HepG2 (cell line): Measurements from ENCODE around the gene COL5A1.

ENCODE experiments used
- ATF1 ChIP-seq: IDR thresholded peaks from 2 replicates; pipeline ENCODE4 v1.6.1; 2016; ENCODE audit warnings: mild to moderate bottlenecking, control low read depth
- BHLHE40 ChIP-seq: IDR thresholded peaks from 2 replicates; pipeline ENCODE4 v1.6.1; 2011; ENCODE audit warnings: low read length, improper control_type of control experiment
- CHD2 ChIP-seq: IDR thresholded peaks from 2 replicates; pipeline ENCODE4 v1.6.1; 2011; ENCODE audit warnings: low read depth, low read length, improper control_type of control experiment
- ERF ChIP-seq: IDR thresholded peaks from 2 replicates; pipeline ENCODE4 v1.6.1; 2018; ENCODE audit warnings: missing biosample characterization, missing genetic modification reagents
- EZH2 ChIP-seq: conservative IDR thresholded peaks from 2 replicates; pipeline ENCODE4 v1.6.1; 2012; ENCODE audit warnings: mild to moderate bottlenecking, low read depth, low read length, moderate library complexity
- MYNN ChIP-seq: sonication (generic); formaldehyde crosslinking; IDR thresholded peaks from 2 replicates; pipeline ENCODE4 v1.4.0; 2020; ENCODE audit warnings: mild to moderate bottlenecking, low read depth, missing genetic modification reagents
- POLR2A ChIP-seq, 2 experiments: IDR thresholded peaks; 2 replicates each; pipeline ENCODE4 v1.6.1; 2011; ENCODE audit warnings: low read depth in 2 of 2, low read length in 2 of 2, mild to moderate bottlenecking in 1 of 2, moderate library complexity in 1 of 2; ENCODE audit not compliant: insufficient read depth in 1 of 2
- POLR2AphosphoS5 ChIP-seq: IDR thresholded peaks from 2 replicates; pipeline ENCODE4 v1.6.1; 2012; ENCODE audit warnings: low read depth, low read length
- RNF2 ChIP-seq: fragments of 450-650 bp; conservative IDR thresholded peaks from 2 replicates; pipeline ENCODE4 v1.6.1; 2016; ENCODE audit warnings: low read depth
- SMC3 ChIP-seq: IDR thresholded peaks from 2 replicates; pipeline ENCODE4 v1.6.1; 2011; ENCODE audit warnings: low read length, improper control_type of control experiment
- ZNF878 ChIP-seq: sonication (generic); formaldehyde crosslinking; IDR thresholded peaks from 2 replicates; pipeline ENCODE4 v1.8.1; 2023; ENCODE audit warnings: mild to moderate bottlenecking, missing genetic modification reagents, moderate library complexity
- TF ChIP-seq, protein P1 (sequence below): sonication (generic); formaldehyde crosslinking; IDR thresholded peaks from 2 replicates; pipeline ENCODE4 v1.5.0; 2020; ENCODE audit warnings: mild to moderate bottlenecking, missing genetic modification reagents, moderate library complexity
- TF ChIP-seq, protein P2 (sequence below), 2 experiments: sonication (generic) in 1 of 2; formaldehyde crosslinking in 1 of 2; IDR thresholded peaks; 2 replicates each; pipeline versions ENCODE4 v1.6.1 to v1.9.0; 2014 to 2022; ENCODE audit warnings: antibody characterized with exemption in 1 of 2, borderline replicate concordance in 1 of 2, inconsistent platforms in 1 of 2, low read depth in 1 of 2, missing genetic modification reagents in 1 of 2

- TF ChIP-seq, protein P1, sequence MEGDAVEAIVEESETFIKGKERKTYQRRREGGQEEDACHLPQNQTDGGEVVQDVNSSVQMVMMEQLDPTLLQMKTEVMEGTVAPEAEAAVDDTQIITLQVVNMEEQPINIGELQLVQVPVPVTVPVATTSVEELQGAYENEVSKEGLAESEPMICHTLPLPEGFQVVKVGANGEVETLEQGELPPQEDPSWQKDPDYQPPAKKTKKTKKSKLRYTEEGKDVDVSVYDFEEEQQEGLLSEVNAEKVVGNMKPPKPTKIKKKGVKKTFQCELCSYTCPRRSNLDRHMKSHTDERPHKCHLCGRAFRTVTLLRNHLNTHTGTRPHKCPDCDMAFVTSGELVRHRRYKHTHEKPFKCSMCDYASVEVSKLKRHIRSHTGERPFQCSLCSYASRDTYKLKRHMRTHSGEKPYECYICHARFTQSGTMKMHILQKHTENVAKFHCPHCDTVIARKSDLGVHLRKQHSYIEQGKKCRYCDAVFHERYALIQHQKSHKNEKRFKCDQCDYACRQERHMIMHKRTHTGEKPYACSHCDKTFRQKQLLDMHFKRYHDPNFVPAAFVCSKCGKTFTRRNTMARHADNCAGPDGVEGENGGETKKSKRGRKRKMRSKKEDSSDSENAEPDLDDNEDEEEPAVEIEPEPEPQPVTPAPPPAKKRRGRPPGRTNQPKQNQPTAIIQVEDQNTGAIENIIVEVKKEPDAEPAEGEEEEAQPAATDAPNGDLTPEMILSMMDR, result no peak
- TF ChIP-seq RNF2, result no peak
- TF ChIP-seq MYNN (CRISPR knock-in tag), result no peak
- no peak for TF ChIP-seq POLR2A (IDR thresholded peaks at IDR 0.05; ENCODE audit: insufficient read depth in 1 of 2, low read depth in 2 of 2, low read length in 2 of 2)
- no peak for TF ChIP-seq EZH2
- no peak for TF ChIP-seq ATF1
- no peak for TF ChIP-seq BHLHE40
- TF ChIP-seq, protein P2, sequence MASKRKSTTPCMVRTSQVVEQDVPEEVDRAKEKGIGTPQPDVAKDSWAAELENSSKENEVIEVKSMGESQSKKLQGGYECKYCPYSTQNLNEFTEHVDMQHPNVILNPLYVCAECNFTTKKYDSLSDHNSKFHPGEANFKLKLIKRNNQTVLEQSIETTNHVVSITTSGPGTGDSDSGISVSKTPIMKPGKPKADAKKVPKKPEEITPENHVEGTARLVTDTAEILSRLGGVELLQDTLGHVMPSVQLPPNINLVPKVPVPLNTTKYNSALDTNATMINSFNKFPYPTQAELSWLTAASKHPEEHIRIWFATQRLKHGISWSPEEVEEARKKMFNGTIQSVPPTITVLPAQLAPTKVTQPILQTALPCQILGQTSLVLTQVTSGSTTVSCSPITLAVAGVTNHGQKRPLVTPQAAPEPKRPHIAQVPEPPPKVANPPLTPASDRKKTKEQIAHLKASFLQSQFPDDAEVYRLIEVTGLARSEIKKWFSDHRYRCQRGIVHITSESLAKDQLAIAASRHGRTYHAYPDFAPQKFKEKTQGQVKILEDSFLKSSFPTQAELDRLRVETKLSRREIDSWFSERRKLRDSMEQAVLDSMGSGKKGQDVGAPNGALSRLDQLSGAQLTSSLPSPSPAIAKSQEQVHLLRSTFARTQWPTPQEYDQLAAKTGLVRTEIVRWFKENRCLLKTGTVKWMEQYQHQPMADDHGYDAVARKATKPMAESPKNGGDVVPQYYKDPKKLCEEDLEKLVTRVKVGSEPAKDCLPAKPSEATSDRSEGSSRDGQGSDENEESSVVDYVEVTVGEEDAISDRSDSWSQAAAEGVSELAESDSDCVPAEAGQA (IDR thresholded peaks at IDR 0.05; ENCODE audit: low read depth), result no peak
- TF ChIP-seq, protein P2 (CRISPR knock-in tag; IDR thresholded peaks at IDR 0.05; ENCODE audit: borderline replicate concordance), result no peak
- no peak for TF ChIP-seq ERF (CRISPR knock-in tag)
- TF ChIP-seq SMC3, result no peak
- TF ChIP-seq ZNF878 (CRISPR knock-in tag), result no peak
- no peak for TF ChIP-seq POLR2AphosphoS5
- TF ChIP-seq CHD2, result no peak
Observed at GRCh38 chr9:134602547-134603362, 38.8 kb upstream of the COL5A1 start.
